ENCODE data around the gene KIF6. TPM values are rescaled to one million over a fixed set of nuclear protein-coding genes. Genes with fewer than 3 reads are reported as not detected.
A peak's percentile ranks its signal among the peaks of the same experiment; 100 is the strongest.

The KIF6 gene
- total and polyA plus RNA-seq, 11 donors: 0.06 to 0.77 (median 0.48) TPM

GRCh38 chr6:39421383-39422225 is 303.6 kb downstream of the KIF6 start:
- TF ChIP-seq POLR2A (IDR thresholded peaks at IDR 0.05) (no peak), CTCF (IDR thresholded peaks at IDR 0.05) (no peak)
- no peak for DNase-seq
- H3K4me1 ChIP-seq: peaks cover 0 to 50% (median 8%) of the 10 kb centered on the region in 12 donors
- ATAC-seq: peak; percentile 40 to 67 (median 51)
- H3K27ac ChIP-seq: peak overlapping the region in 7 of 12 donors; percentile 13 to 80 (median 56)
- H3K27me3 ChIP-seq: no peaks in the 10 kb centered on the region
- no peaks in the 10 kb centered on the region for H3K9me3 ChIP-seq
- no peaks in the 10 kb centered on the region for H3K36me3 ChIP-seq
- 68 to 74% (median 69%) methylated on average over 11 of the region's 11 CpGs for WGBS, 4 donors
- H3K4me3 ChIP-seq: no peak overlapping the region
- intact Hi-C loops (cut with DNase I): no loop called here

- WGBS, 4 donors: 71 to 79% (median 75%) methylated on average over 15 of the region's 15 CpGs
- ATAC-seq (peak; percentile 55 to 87 (median 81)), DNase-seq (peak in 4 of 5 donors; percentile 34 to 58 (median 38))
- Histone ChIP-seq H3K4me3 (no peak overlapping the region), H3K4me1 (peaks cover 0 to 42% (median 8%) of the 10 kb centered on the region in 12 donors), H3K27ac (peak overlapping the region in 9 of 12 donors; percentile 2 to 80 (median 46)), H3K9me3 (no peaks in the 10 kb centered on the region), H3K36me3 (no peaks in the 10 kb centered on the region), H3K27me3 (no peaks in the 10 kb centered on the region)
- TF ChIP-seq POLR2A (IDR thresholded peaks at IDR 0.05) (no peak), CTCF (IDR thresholded peaks at IDR 0.05) (no peak)
- intact Hi-C loops (cut with DNase I): no loop called here
Measured at GRCh38 chr6:39420300-39421265, 304.6 kb downstream of the KIF6 start.

- H3K4me3 ChIP-seq: no peak overlapping the region
- no peak for DNase-seq
- intact Hi-C loops (cut with DNase I): no loop called here
- 68 to 80% (median 70%) methylated on average over 3 of the region's 3 CpGs for WGBS, 4 donors
- H3K9me3 ChIP-seq: no peaks in the 10 kb centered on the region
- H3K36me3 ChIP-seq: no peaks in the 10 kb centered on the region
- no peak for TF ChIP-seq CTCF (IDR thresholded peaks at IDR 0.05)
- TF ChIP-seq POLR2A (IDR thresholded peaks at IDR 0.05): no peak
- H3K27ac ChIP-seq: peak overlapping the region in 1 of 12 donors; percentile 80
- H3K4me1 ChIP-seq: peaks cover 0 to 37% (median 8%) of the 10 kb centered on the region in 12 donors
- H3K27me3 ChIP-seq: no peaks in the 10 kb centered on the region
- ATAC-seq: no peak
Measured at GRCh38 chr6:39419607-39420006, 305.6 kb downstream of the KIF6 start.

GRCh38 chr6:39417440-39417839 is 307.8 kb downstream of the KIF6 start:
- H3K4me1 ChIP-seq: peaks cover 0 to 30% (median 8%) of the 10 kb centered on the region in 12 donors
- H3K4me3 ChIP-seq: no peak overlapping the region
- 75 to 82% (median 78%) methylated on average over 2 of the region's 2 CpGs for WGBS, 4 donors
- H3K36me3 ChIP-seq: no peaks in the 10 kb centered on the region
- DNase-seq (no peak), ATAC-seq (no peak)
- H3K27ac ChIP-seq: no peak overlapping the region
- H3K27me3 ChIP-seq: no peaks in the 10 kb centered on the region
- intact Hi-C loops (cut with DNase I): no loop called here
- no peaks in the 10 kb centered on the region for H3K9me3 ChIP-seq
- TF ChIP-seq POLR2A (IDR thresholded peaks at IDR 0.05) (no peak), CTCF (IDR thresholded peaks at IDR 0.05) (no peak)
